Neural cell (in vitro differentiated cells): ENCODE results near the gene CAND1.

Source experiments
- CTCF ChIP-seq: fragments of 450-650 bp; IDR thresholded peaks from 2 replicates; pipeline ENCODE4 v1.5.1; 2014; ENCODE audit warnings: antibody characterized with exemption, mild to moderate bottlenecking, moderate library complexity; ENCODE audit not compliant: poor library complexity, severe bottlenecking
- EP300 ChIP-seq: fragments of 450-650 bp; conservative IDR thresholded peaks from 2 replicates; pipeline ENCODE4 v1.6.1; 2014; ENCODE audit warnings: antibody characterized with exemption, mild to moderate bottlenecking, moderate library complexity; ENCODE audit not compliant: poor library complexity, severe bottlenecking
- EZH2 ChIP-seq: fragments of 200-600, 300-800 bp; shearing (Covaris generic), sonication (generic); IDR thresholded peaks from 2 replicates; pipeline ENCODE4 v1.6.1; 2014; ENCODE audit warnings: antibody characterized with exemption, low read length, borderline replicate concordance, mild to moderate bottlenecking; ENCODE audit not compliant: insufficient read depth, poor library complexity, severe bottlenecking
- MXI1 ChIP-seq: fragments of 450-650 bp; conservative IDR thresholded peaks from 2 replicates; pipeline ENCODE4 v1.6.1; 2014; ENCODE audit warnings: antibody characterized with exemption, mild to moderate bottlenecking; ENCODE audit not compliant: poor library complexity, severe bottlenecking
- POLR2AphosphoS5 ChIP-seq: IDR thresholded peaks from 2 replicates; pipeline ENCODE4 v1.6.1; 2012
- REST ChIP-seq: IDR thresholded peaks from 2 replicates; pipeline ENCODE4 v1.6.1; 2012; ENCODE audit warnings: borderline replicate concordance
- TAF1 ChIP-seq: IDR thresholded peaks from 2 replicates; pipeline ENCODE4 v1.6.1; 2012; ENCODE audit warnings: low read depth

- TF ChIP-seq POLR2AphosphoS5, result no peak
- TF ChIP-seq CTCF, result no peak
- TF ChIP-seq EP300, result no peak
- TF ChIP-seq MXI1, result no peak
- no peak for TF ChIP-seq TAF1
- TF ChIP-seq EZH2, result no peak
- TF ChIP-seq REST, result no peak
Measured at GRCh38 chr12:67364228-67364627, 95.1 kb downstream of the CAND1 start.
